Gastroesophageal sphincter (tissue), 4 donors: Measurements from ENCODE around the gene ZNF726. TPM values are rescaled to one million over a fixed set of nuclear protein-coding genes. Genes with fewer than 3 reads are reported as not detected.
"Not testable (repeated sequence)": the region's sequence is repeated elsewhere in the genome, so short reads cannot be mapped to it uniquely, and the experiment has no call there.

Experiments used
- ATAC-seq: fragments of 150-250 bp; one replicate; pipeline ENCODE4 v1.9.1; 2016; ENCODE audit warnings: mild to moderate bottlenecking, moderate library complexity
- H3K27ac ChIP-seq, 4 donors: fragments of 200-600 bp; sonication (generic) in 3 of 4; 1 replicate in 3 of 4; 2 replicates in 1 of 4; pipeline ENCODE4 v1.5.1; 2016 to 2019
- H3K27me3 ChIP-seq: fragments of 200-600 bp; sonication (generic); one replicate; pipeline ENCODE4 v1.5.1; 2019
- H3K36me3 ChIP-seq, 2 donors: fragments of 200-600 bp; sonication (generic); one replicate each; pipeline ENCODE4 v1.5.1; 2019; ENCODE audit warnings: control low read depth in 1 of 2
- H3K4me1 ChIP-seq, 3 donors: fragments of 200-600 bp; sonication (generic); 1 replicate in 2 of 3; 2 replicates in 1 of 3; pipeline ENCODE4 v1.5.1; 2016 to 2019; ENCODE audit warnings: control low read depth in 2 of 3
- H3K4me3 ChIP-seq, 2 donors: fragments of 200-600 bp; sonication (generic); one replicate each; pipeline ENCODE4 v1.5.1; 2019; ENCODE audit warnings: mild to moderate bottlenecking in 1 of 2, moderate library complexity in 1 of 2
- H3K9me3 ChIP-seq, 3 donors: fragments of 200-600 bp; sonication (generic); one replicate each; pipeline ENCODE4 v1.5.1; 2017 to 2019; ENCODE audit warnings: control low read depth in 2 of 3
- EP300 ChIP-seq: sonication (generic); formaldehyde crosslinking; IDR thresholded peaks from one replicate; pipeline ENCODE4 v1.6.1; 2017; ENCODE audit warnings: antibody characterized with exemption, mild to moderate bottlenecking
- POLR2A ChIP-seq, 2 donors: fragments of 450-650 bp; IDR thresholded peaks; one replicate each; pipeline ENCODE4 v1.6.1; 2017; ENCODE audit warnings: antibody characterized with exemption in 2 of 2, mild to moderate bottlenecking in 2 of 2, moderate library complexity in 1 of 2
- POLR2AphosphoS5 ChIP-seq: sonication (generic); formaldehyde crosslinking; IDR thresholded peaks from one replicate; pipeline ENCODE4 v1.6.1; 2017; ENCODE audit warnings: antibody characterized with exemption
- WGBS, 2 donors: methylation state at CpG; one replicate each; pipeline ENCODE4 v1.1.5; 2018; ENCODE audit warnings: low coverage in 1 of 2; 5-methylcytosine and 5-hydroxymethylcytosine counted together
- total RNA-seq, 4 donors: library from RNA; depleted of rRNA; stranded (reverse); fragments of >200 nt; gene quantifications; one replicate each; pipeline ENCODE4 v1.1.0, GENCODE V29; 2016
- TF ChIP-seq, protein P1 (sequence below), 4 experiments: fragments of 200-600 bp in 2 of 4; fragments of 450-650 bp in 2 of 4; sonication (generic) in 1 of 4; IDR thresholded peaks; one replicate each; pipeline ENCODE4 v1.5.1; 2017 to 2019; ENCODE audit warnings: antibody characterized with exemption in 4 of 4, mild to moderate bottlenecking in 2 of 4, moderate library complexity in 2 of 4

Gene ZNF726
- total RNA-seq, 4 donors from 2014 or later = 0.27 to 1.6 (median 0.35) TPM; not detected in 1

DNA sequence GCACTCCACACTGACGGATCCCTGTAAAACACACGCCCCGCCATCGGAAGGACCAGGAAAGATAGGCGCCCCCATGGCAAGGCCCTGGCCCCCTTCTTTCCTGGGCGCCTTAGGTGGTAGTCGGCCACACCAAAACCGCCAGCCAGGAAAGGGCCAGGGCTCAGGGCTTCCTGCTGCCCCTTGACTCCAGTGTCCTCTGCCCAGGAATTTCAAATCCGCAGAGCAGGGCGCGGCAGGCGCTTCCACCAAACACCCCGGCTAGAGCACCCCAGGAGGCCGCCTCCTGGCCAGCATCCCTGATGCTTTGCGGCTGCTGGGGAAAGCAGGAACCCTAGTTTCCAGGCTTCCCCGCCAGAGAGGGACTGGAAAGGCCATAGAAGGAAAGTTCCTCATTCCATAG is 57.5 kb downstream of the ZNF726 start:
- no peaks in the 10 kb centered on the region for H3K4me1 ChIP-seq
- TF ChIP-seq, protein P1, sequence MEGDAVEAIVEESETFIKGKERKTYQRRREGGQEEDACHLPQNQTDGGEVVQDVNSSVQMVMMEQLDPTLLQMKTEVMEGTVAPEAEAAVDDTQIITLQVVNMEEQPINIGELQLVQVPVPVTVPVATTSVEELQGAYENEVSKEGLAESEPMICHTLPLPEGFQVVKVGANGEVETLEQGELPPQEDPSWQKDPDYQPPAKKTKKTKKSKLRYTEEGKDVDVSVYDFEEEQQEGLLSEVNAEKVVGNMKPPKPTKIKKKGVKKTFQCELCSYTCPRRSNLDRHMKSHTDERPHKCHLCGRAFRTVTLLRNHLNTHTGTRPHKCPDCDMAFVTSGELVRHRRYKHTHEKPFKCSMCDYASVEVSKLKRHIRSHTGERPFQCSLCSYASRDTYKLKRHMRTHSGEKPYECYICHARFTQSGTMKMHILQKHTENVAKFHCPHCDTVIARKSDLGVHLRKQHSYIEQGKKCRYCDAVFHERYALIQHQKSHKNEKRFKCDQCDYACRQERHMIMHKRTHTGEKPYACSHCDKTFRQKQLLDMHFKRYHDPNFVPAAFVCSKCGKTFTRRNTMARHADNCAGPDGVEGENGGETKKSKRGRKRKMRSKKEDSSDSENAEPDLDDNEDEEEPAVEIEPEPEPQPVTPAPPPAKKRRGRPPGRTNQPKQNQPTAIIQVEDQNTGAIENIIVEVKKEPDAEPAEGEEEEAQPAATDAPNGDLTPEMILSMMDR (IDR thresholded peaks at IDR 0.05) = no peak
- no peak for TF ChIP-seq POLR2AphosphoS5
- no peak for TF ChIP-seq EP300
- no peak for TF ChIP-seq POLR2A (IDR thresholded peaks at IDR 0.05)
- H3K9me3 ChIP-seq = no peaks in the 10 kb centered on the region
- no peak overlapping the region for H3K27ac ChIP-seq
- WGBS, 2 donors = no CpG with 5 or more reads among the region's 16 CpGs
- H3K36me3 ChIP-seq = no peaks in the 10 kb centered on the region
- H3K4me3 ChIP-seq = no peak overlapping the region
- no peak for ATAC-seq
- peaks cover 46% of the 10 kb centered on the region for H3K27me3 ChIP-seq

DNA sequence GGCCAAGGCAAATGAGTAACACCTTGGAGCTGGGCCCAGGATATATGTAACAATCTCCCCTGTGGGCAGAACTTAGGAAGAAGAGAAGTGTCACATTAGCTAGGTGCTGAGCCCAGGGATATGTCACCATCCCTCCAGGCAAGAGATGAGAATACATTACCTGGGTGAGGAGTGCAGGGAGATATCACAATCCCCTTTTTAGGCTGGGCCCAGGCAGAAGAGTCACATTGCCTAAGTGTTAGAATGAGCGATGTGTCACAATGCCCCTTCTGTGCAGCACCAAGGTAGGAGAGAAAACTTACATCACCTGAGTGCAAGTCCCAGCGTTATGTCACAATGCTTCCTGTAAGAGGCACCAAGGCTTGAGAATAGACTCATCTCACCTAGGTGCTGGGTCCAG is 60.3 kb downstream of the ZNF726 start:
- no peaks in the 10 kb centered on the region for H3K4me1 ChIP-seq
- 76 to 100% methylated on average over 1 to 2 of the region's 2 CpGs for WGBS, 2 donors
- H3K9me3 ChIP-seq = no peaks in the 10 kb centered on the region
- H3K27me3 ChIP-seq = peaks cover 30% of the 10 kb centered on the region
- no peak for ATAC-seq
- no peak overlapping the region for H3K4me3 ChIP-seq
- no peak for TF ChIP-seq POLR2A (IDR thresholded peaks at IDR 0.05)
- no peak for TF ChIP-seq EP300
- no peak for TF ChIP-seq POLR2AphosphoS5
- TF ChIP-seq, protein P1 (IDR thresholded peaks at IDR 0.05) = no peak
- no peak overlapping the region for H3K27ac ChIP-seq
- no peaks in the 10 kb centered on the region for H3K36me3 ChIP-seq

DNA sequence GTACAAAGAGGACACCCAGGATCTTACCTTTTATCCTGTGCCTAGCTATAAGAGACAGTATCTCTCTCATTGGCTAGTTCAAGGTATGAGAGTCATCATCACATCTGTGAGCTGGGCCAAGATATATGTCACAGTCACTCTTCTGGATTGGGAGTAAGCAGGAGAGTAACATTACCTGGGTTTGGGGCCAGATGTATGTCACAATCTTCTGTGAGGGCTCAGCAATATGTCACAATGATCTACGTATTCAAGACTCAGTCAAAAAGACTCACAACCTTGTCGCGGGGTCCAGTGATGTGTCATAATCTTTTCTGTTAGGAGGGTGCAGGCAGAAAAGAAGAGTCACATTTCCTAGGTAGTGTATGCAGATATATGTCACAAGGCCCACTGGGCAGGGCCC is 61.9 kb downstream of the ZNF726 start:
- not testable (repeated sequence) for H3K27ac ChIP-seq, H3K9me3 ChIP-seq, H3K36me3 ChIP-seq, H3K4me1 ChIP-seq, ATAC-seq, H3K4me3 ChIP-seq
- peaks cover 14% of the 10 kb centered on the region for H3K27me3 ChIP-seq
- 77 to 83% methylated on average over 3 of the region's 3 CpGs for WGBS, 2 donors

DNA sequence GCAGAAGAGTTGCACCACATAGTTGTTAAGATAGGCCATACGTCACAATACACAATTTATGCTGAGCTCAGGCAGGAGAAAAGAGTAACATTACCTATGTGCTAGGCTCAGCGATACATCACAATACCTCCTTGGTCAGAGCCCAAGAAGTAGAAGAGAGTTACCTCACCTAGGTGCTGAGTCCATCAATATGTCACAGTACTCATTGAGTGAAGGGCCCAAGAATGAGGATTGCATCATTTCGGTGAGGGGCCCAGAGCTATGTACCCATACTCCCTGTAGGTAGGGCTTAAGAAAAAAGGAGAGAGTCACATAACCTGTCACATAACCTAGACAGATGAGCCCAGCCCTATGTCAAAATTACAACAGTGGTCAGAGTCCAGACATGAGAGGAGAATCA is 62.6 kb downstream of the ZNF726 start:
- not testable (repeated sequence) for H3K27ac ChIP-seq, ATAC-seq, H3K36me3 ChIP-seq, H3K27me3 ChIP-seq, H3K4me1 ChIP-seq, H3K9me3 ChIP-seq, H3K4me3 ChIP-seq
- WGBS, 2 donors = 86 to 100% methylated on average over 2 to 3 of the region's 3 CpGs

- no peaks in the 10 kb centered on the region for H3K27me3 ChIP-seq
- WGBS, 2 donors = 86% methylated on average over 1 of the region's 1 CpG; no CpG with 5 or more reads in 1 of the 2 donors
- H3K4me1 ChIP-seq = no peaks in the 10 kb centered on the region
- H3K36me3 ChIP-seq = no peaks in the 10 kb centered on the region
- H3K27ac ChIP-seq = no peak overlapping the region
- ATAC-seq = no peak
- no peaks in the 10 kb centered on the region for H3K9me3 ChIP-seq
- H3K4me3 ChIP-seq = no peak overlapping the region
- TF ChIP-seq, protein P1 (IDR thresholded peaks at IDR 0.05) = no peak
- no peak for TF ChIP-seq EP300
- TF ChIP-seq POLR2A (IDR thresholded peaks at IDR 0.05) = no peak
- TF ChIP-seq POLR2AphosphoS5 = no peak
These were observed 63.4 kb downstream of the ZNF726 start for GRCh38 chr19:23978068-23978467.

DNA sequence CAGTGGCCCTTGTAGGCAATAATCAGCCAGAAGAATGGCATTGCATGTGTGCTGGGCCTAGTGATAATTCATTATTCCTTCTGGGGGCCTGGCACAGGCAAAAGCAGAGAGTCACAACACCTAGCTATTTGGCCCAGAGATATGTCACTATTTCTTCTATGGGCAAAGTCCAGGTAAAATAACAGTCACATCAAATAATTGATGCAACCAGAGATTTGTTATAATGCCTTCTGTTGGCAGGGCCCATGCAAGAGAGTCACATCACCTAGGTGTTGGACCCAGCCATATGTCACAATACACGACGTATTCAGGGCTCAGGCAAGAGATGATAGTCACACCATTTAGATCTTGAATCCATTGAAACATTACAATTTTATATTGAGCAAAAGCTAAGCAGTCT is 66.1 kb downstream of the ZNF726 start:
- no peaks in the 10 kb centered on the region for H3K36me3 ChIP-seq
- WGBS, 2 donors = 48 to 64% methylated on average over 2 of the region's 2 CpGs
- H3K4me3 ChIP-seq = no peak overlapping the region
- no peak for ATAC-seq
- H3K27ac ChIP-seq = no peak overlapping the region
- H3K9me3 ChIP-seq = no peaks in the 10 kb centered on the region
- TF ChIP-seq EP300 (no peak), POLR2A (IDR thresholded peaks at IDR 0.05) (no peak), POLR2AphosphoS5 (no peak)
- TF ChIP-seq, protein P1 (IDR thresholded peaks at IDR 0.05) = no peak
- no peaks in the 10 kb centered on the region for H3K4me1 ChIP-seq
- H3K27me3 ChIP-seq = no peaks in the 10 kb centered on the region
